DMS 273 treated with DMSO at 0.1 percent for 48 hours (cell line): ENCODE data around the gene SPRR1B.
"Not testable (repeated sequence)": the region's sequence is repeated elsewhere in the genome, so short reads cannot be mapped to it uniquely, and the experiment has no call there.

ENCODE experiments used
- DNase-seq: peaks from one replicate; lab custom pipeline; 2025; lab: John Stamatoyannopoulos, UW

The SPRR1B gene, protein sequence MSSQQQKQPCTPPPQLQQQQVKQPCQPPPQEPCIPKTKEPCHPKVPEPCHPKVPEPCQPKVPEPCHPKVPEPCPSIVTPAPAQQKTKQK

DNA sequence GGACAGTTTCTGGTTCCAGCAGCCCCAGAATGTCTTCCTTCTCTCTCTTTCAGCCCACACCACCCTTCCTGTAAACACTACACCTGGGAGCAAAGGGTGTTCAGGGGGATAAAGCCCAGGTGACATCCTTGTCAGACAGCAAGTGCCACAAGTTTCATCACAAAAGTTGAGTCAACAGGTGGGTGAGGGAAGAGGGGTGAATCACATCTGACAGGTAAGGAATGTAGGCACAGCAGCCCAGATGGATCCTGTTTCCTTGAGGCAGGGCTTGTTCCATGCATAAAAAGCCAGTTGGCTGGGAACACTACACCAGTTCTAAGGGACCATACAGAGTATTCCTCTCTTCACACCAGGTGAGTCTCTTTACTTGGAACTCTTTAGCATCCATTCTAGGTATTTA, at the start of gene SPRR1B:
SPRR1B (plus strand) TSS at position 309 of the 400 bp plus-strand sequence. CDS start 1,143 bp downstream, outside the sequence.
- DNase-seq = no peak

DNA sequence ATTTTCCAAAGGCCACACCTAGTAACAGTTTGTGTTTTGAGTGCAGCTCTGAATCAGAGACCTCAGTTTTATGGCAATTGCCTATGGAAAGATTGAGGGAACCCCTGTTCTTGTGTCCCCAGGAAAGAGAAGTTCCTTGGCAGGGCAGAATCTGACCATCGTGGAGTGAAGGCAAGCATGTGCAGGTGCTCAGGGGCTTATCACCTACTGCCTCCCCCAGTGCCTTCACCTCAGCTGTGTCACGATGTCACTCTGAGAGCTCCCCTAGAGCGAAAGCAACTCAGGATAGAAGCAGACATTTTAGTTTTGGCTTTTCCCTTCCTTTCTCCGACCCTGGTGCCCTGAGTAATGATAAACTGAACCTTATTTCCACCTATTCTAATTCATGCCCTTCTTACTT, 48.9 kb upstream of the SPRR1B start:
- DNase-seq = no peak

GRCh38 chr1:152983234-152983633, 47.8 kb upstream of the SPRR1B start:
- DNase-seq = no peak

DNA sequence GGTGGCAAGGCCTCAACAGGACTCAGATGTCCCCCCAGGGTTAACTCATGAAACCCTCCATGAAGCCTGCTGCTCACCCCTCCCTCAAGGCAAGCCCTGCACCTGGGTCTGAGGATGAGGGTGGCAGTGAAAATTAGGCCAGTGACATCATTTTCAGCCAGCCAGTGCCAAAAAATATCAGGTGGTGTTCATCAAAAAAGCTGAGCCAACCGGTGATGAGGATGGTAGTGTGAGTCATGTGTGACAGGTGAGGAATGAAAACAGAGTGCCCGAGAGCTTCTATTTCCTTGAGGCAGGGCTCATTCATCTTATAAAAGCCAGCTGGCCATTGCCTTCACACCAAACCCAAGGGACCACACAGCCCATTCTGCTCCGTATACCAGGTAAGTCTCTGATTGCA, 47.3 kb upstream of the SPRR1B start, which contains the start of gene SPRR1A:
SPRR1A (plus strand) TSS at position 339 of the 400 bp plus-strand sequence. CDS start 1,150 bp downstream, outside the sequence.
- DNase-seq = no peak

DNA sequence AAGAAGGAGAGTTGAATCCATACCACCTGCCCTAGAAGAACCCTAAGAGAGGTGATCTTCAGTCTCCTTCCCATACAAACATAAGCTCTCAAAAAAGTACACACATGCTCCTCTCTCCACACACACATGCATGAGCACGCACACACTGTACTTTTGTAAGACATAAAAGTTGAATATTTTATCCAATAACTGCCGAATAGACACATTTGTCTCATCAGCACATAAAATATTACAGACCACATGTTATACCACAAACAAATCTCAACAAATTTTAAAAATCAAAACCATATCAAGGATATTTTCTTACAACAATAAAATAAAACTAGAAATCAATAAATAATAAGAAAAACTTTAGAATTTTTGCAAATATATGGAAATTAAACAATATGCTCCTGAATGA, 44.4 kb upstream of the SPRR1B start:
- DNase-seq = no peak

- no peak for DNase-seq
Measured at GRCh38 chr1:152993186-152993585, 37.8 kb upstream of the SPRR1B start.

- DNase-seq = no peak
Measured at GRCh38 chr1:152995842-152996241, 35.2 kb upstream of the SPRR1B start.

DNA sequence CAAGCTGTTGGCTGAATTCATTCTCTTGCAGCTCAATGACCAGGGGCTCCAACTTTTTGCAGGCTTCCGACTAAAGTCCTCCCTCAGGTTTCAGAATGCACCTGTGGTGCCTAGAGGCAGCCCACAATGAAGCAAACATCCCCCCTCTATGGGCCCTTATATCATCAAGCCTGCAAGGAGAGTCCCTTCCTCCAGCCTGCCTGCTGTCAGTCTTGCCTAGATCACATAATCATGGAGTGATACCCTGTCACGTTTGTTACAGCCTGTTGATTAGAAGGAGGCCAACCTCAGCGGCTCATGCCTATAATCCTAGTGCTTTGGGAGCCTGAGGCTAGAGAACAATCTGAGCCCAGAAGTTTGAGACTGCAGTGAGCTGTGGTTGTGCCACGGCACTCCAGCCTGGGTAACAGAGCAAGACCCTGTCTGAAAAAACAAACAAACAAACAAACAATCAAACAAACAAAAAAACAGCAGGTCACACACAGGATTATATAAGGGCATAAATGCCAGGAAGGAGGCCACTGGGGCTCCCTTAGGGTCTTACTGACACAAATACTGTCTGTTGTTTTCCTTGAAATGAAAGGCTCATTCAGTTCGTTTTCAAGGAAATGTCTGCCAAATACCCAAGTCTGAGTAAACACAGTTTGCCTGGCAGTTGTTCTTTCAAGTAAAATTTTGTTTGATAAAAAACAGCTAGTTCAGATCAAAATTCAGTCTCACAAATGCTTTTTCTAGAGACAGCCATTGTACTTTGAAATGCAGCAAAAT, 34.2 kb upstream of the SPRR1B start:
- no peak for DNase-seq

DNA sequence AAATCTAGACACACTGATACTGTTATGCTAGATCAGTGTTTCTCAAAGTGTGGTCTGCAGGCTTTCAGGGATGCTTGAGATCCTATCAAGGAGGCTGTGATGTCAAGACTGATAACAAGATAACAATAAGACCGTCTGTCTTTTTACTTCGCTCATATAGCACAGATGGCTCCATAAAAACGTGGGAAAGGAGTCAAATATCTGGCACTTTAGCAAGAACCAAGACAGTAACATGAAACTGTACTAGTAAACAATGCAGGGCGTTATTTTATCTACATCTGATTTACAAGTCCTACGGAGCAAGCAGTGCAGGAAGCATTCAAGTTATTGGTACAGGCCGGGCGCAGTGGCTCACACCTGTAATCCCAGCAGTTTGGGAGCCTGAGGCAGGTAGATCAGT, 33.1 kb upstream of the SPRR1B start:
- no peak for DNase-seq

DNA sequence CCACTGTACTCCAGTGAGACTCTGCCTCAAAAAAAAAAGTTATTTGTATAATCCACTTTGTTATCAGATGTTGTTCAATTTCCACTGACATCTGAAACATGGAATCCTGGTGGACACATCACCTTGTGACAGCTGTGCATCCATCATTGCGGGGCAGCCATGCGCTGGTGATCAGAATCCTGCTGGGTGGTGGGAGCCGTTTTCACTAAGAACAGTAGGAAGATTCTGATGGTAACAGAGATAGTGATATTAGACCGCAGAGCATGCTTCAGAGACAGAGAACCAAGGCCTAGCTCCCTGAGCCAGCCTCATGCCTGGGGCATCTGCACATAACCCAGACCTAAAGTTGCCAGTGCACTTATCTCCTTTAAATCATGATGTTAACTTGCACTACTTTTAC, 32.5 kb upstream of the SPRR1B start:
- DNase-seq = no peak

DNA sequence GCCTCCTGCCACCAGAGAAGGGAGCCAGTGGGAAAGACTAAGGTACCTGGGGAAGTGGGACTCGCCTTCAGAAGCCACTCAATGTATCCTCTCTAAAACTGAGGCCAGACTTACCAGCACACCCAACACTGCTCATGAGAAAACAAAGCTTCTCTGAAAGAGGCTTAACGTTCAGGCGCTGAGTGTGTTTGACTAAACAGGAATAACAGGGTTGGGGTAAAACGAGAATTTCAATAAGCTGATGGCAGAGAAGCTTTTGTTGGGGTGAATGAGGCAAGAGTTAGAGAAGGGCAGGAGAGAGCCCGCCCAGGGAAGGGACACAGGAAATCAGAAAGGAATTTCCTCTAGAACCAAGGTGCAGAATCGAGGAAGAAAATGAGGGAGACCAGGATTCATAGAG, 31.2 kb upstream of the SPRR1B start:
- DNase-seq = no peak

DNA sequence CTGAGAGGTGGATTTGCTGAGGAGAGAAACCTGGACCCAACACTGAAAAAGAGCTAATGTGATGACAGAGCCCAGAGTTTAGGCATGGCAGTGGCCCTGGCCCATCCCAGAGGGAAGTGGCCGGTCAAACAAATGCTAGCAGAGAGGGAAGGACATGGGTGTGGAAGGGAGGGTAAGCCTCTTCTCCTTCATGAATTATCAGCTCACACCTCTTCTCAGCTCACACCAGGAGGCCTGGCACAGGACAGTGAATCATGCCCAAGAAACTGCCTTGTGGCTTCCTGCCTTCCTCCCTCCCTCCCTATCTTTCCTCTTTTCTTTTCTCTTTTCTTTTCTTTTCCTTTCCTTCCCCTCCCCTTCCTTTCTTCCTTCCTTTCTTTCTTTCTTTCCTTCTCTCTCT, 30.7 kb upstream of the SPRR1B start:
- no peak for DNase-seq

DNA sequence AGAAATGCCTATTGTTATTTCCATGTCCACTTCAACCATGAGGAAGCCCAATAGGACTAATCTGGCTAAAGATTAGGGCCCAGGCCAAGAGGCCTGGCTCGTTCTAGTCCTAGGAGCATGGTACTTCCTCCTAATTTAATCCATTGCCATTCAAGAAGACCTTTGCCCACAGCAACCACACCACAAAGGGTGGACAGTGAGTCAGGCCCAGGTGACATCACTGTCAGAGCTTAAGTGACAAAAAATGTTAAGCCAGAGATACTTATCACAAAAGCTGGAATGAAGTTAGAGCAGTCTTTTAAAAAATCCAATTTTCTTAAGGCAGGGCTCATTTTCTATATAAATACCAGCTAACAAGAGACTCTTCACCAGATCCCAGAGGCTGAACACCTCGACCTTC, 29.6 kb upstream of the SPRR1B start, which contains the start of gene SPRR3:
SPRR3 (plus strand) TSS at position 368 of the 400 bp plus-strand sequence. CDS start 1,272 bp downstream, outside the sequence.
- DNase-seq = no peak

- not testable (repeated sequence) for DNase-seq
Measured at GRCh38 chr1:153011235-153011758, 19.7 kb upstream of the SPRR1B start.

DNA sequence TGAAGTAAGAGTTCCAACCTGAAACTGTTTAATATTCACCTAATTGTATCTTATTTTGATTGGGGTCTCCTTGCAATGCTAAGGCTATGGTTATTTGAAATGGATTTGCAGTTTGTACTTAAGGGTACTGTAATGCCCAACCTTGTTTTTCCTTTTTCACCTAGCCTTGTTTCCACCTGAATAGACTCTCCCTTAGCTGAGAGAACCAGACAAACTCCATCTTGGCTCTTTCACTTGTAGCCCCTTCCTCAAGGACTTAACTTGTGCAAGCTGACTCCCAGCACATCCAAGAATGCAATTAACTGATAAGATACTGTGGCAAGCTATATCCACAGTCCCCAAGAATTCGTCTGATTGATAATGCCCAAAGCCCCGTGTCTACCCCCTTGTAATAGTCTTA, 9.2 kb upstream of the SPRR1B start:
- not testable (repeated sequence) for DNase-seq

GRCh38 chr1:153022340-153022739, 8.7 kb upstream of the SPRR1B start:
- not testable (repeated sequence) for DNase-seq

DNA sequence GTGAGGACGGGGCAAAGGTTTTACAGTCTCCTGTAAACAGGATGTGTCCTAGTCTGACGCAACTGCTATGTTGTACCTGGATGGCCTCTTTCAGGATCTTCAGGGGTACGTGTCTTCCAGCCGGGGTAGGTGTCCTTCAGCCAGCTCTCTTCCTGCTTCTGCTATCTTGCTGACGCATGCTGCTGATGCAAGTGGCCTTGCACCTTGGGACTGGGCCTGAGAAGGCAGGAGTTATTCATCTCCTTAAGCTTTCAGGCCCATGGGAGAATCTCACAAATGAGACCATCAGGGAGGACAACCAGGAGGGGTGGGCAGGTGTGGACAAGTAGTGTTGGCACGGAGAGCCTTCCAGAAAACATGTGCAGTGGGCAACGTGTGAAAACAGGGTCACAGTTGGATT, 7.9 kb upstream of the SPRR1B start:
- no peak for DNase-seq

GRCh38 chr1:153024413-153024812, 6.6 kb upstream of the SPRR1B start:
- DNase-seq = no peak

DNA sequence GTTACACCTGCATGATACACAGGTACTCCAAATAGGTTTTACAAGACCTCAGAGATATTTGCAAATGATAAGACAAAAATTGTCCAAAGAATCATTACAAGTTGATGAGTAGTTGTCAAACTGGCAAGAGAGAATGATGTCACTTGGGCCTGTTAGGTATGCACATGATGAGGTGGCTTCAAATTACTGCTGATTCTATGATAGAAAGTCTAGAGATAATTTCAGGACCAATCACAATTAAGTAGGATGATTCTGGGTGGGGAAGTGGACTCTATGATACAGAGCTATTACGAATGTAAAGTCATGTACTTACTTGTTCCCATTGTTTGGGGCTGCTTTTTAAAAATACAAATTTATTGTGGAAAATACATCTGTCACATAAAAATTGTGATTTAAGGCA, 5.2 kb upstream of the SPRR1B start:
- no peak for DNase-seq

- DNase-seq = no peak
Measured at GRCh38 chr1:153028766-153029165, 2.2 kb upstream of the SPRR1B start.

DNA sequence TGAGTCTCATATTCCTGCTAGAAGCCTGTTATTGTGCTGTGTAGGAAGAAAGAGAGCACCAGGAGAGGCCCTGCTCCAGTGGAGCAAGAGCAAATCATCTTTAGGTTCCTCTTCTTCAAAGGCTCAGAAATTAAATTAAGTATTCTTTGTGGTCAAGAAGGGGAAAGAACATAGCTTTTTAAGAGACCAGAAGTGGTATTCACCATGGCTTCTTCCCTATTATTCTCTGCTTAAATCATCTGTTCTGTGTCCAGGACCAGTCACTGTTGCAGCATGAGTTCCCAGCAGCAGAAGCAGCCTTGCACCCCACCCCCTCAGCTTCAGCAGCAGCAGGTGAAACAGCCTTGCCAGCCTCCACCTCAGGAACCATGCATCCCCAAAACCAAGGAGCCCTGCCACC, 1.1 kb downstream of the SPRR1B start:
- no peak for DNase-seq

DNA sequence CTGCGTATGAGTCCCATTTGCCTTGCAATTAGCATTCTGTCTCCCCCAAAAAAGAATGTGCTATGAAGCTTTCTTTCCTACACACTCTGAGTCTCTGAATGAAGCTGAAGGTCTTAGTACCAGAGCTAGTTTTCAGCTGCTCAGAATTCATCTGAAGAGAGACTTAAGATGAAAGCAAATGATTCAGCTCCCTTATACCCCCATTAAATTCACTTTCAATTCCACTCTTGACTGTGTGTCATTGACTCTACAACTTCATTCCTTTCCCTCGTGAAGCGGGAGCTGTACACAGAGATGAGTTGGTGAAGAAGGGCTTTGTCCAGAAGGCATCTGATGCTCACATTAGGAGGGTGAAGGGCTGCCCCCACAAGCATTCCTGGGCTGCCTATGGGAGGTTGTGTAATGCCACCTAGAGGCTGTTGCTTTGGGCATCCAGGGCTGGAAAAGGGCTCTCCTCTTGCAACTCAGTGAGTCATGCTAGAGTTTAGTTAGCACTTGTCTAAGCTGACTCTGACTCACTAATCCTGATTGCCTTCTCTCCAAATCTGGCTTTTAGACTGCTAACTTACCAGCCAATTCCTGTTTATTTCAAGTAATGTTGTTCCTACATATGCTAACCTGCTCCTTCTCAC, 1.8 kb downstream of the SPRR1B start:
- no peak for DNase-seq

DNA sequence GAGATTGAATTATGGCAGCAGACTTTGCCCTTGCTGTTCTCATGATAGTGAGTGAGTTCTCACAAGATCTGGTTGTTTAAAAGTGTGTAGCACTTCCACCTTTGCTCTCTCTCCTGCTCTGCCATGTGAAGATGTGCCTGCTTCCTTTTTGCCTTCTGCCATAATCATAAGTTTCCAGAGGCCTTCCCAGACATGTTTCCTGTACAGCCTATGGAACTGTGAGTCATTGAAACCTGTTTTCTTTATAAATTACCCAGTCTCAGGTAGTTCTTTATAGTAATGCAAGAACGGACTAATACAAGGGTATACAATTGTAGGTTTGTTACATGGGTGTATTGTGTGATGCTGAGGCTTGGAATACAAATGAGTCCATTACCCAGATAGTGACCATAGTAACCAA, 4.2 kb downstream of the SPRR1B start:
- no peak for DNase-seq
